Right lobe of liver (tissue), 4 donors: Measurements from ENCODE around the gene LRRC3.

Experiments used
- POLR2A ChIP-seq: fragments of 450-650 bp; IDR thresholded peaks from one replicate; pipeline ENCODE4 v1.6.1; 2017; ENCODE audit warnings: antibody characterized with exemption, mild to moderate bottlenecking
- TF ChIP-seq, protein P1 (sequence below), 4 donors: fragments of 200-600 bp in 3 of 4; fragments of 450-650 bp in 1 of 4; IDR thresholded peaks; one replicate each; pipeline versions ENCODE4 v1.5.1 to v1.8.0; 2016 to 2022; ENCODE audit warnings: antibody characterized with exemption in 4 of 4, mild to moderate bottlenecking in 2 of 4
- donor health status: DM: no; HTN: no; CAD: no.
- donor health status: DM: no; HTN: no; CAD: no.
- donor health status: DM: no; HTN: yes; CAD: no.

DNA sequence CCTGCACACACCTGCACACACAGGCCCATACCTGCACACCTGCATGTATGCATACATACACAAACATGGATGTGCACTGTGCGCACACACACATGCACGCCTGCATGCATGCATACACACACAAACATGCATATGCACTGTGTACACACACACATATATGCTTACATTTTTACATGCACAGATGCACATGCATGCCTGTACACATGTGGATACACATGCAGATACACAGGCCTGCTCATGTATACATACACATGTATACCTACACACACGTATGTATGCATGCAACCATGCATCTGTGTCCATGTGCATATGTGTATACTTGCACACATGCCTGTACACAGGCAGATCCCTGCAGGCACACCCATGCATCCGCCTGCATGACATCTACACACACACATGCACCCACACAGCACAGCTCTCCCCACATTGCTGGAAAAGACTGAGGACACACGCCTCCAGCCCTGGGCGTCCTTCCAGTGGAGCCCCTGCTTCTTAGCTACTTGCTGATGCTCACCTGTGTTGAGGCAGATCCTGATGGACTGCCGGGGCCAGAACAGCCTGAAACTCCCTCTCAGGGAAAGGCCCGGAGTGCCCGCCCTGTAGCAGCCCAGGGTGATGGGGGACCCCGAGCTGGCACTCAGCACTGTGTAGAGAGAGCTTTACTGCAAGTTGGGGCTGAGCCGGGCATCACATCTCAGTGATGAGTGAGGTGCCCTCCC, 56.1 kb downstream of the LRRC3 start:
- TF ChIP-seq, protein P1, sequence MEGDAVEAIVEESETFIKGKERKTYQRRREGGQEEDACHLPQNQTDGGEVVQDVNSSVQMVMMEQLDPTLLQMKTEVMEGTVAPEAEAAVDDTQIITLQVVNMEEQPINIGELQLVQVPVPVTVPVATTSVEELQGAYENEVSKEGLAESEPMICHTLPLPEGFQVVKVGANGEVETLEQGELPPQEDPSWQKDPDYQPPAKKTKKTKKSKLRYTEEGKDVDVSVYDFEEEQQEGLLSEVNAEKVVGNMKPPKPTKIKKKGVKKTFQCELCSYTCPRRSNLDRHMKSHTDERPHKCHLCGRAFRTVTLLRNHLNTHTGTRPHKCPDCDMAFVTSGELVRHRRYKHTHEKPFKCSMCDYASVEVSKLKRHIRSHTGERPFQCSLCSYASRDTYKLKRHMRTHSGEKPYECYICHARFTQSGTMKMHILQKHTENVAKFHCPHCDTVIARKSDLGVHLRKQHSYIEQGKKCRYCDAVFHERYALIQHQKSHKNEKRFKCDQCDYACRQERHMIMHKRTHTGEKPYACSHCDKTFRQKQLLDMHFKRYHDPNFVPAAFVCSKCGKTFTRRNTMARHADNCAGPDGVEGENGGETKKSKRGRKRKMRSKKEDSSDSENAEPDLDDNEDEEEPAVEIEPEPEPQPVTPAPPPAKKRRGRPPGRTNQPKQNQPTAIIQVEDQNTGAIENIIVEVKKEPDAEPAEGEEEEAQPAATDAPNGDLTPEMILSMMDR (IDR thresholded peaks at IDR 0.05) = no peak
- TF ChIP-seq POLR2A = no peak
